ENCODE data around the gene FBN1.

FBN1 gene

DNA sequence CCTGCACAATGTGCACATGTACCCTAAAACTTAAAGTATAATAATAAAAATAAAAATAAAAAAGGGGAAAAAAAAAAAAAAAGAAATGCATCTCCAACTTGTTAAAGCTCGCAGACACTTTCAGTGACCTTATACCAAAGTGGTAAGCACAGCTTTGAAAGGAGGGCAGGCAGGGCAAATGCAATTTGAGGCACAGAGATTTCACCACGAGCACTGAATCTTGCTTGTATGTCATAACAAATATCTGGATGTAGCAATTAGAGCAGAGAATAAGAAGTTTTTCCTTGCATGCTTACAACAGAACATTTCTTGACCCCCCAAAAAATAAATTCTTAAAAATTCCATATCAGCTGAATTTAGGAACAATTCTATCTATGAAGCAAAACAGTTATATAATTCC is 66.5 kb downstream of the FBN1 start:
- no peak for DNase-seq

DNA sequence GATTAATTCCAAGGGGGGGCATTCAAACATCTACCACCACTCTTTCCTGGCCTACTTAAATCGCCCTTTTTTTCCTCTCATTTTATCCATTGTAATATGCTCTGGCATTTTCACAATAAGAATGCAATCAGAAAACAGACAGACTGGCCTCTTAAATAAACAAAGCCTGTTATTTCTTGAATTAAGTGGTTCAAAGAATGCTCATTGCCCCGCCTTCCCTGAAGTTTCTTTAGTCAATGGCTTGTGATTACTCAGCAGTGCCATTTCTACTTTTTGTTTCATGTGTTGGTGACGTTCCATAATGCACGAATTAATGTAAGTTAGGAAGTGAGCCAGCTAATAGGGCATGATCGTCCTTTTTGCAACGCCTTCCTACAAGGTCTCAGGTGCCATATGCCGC is 68.0 kb downstream of the FBN1 start:
- no peak for DNase-seq

DNA sequence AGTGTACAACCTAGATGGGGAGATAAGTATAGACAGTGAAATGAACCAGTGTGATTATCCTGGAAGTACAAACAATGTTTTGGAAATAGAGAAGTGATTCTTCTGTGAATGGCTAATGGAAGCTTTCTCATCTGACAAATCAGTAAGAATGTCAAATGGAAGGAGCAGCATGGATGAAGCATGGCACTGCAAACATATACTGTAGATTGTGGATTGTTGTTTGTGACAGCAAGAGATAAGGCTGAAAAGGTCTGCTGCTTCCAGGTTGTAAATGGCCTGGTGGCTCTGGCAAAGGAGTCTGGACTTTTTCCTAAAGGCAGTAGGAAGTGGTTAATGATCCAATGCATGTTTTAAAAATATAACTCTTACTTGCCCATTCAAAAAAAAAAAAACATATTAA is 71.3 kb downstream of the FBN1 start:
- no peak for DNase-seq

DNA sequence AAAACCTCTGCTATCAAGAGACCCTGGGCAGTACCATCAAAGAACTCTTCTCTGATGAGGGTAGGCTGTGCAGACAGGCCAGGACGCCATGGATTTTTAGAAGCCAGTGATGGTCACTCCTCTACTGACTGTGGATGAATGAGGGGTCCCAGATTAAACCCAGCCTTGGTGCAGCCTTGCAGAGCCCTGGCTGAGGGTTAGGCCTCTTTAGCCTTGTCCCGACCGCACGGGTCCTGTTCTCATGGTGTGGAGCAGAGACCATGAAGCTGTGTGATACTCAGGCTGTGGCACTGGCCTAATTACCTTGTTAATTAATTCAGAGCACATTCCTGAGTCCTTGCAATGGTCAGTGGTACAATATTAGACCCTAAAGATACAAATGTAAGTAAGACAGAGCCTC is 71.7 kb downstream of the FBN1 start:
- no peak for DNase-seq

GRCh38 chr15:48572823-48573222 is 72.7 kb downstream of the FBN1 start:
- no peak for DNase-seq

DNA sequence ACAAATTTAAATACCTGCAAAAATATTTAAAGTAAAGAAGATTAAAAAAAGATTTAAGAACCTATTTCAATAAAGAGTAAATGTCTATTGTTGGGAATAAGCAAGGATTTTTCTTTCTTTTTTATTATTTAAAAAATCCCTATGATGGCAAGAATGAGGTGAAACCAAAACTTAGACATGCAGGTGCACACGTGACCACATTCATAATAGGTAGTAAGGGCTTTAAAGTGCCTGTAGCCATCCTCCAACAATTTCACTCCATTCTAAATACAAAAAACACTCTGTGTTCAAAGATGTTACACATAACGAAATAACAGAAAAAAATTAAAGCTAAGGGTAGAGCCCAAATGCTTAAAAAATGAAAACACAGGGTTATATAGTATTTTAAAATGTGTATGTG is 74.0 kb downstream of the FBN1 start:
- DNase-seq: no peak

- DNase-seq: no peak
These were observed 74.7 kb downstream of the FBN1 start for GRCh38 chr15:48570822-48571221.

DNA sequence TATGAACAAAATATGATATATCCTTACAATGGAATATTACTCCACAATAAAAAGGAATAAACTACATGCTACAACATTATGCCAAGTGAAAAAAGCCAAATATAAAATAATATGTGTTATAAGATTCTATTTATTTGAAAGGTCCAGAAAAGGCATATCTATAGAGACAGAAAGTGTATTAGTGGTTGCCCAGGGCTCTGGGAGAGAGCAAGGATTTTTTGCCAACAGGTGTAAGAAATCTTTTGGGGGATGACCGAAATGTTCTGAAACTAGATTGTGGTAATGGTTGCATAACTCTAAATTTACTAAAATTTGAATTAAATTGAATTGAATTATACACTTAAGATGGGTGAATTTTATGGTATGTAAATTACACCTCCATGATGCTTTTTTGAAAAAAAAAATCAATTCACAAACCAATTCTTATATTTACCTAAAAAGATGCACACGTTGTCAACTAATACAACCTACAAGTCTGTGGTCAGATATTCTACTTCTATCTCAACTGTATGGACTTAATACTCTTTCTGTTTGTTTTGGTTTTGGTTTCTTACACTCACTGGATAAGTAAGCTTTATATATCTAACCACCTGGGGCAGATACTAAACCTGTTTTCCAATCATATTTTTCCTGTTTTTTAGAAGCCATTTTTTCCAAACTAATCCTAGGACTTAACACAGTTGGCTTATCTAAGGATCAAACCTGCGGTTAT is 75.8 kb downstream of the FBN1 start:
- DNase-seq: no peak

DNA sequence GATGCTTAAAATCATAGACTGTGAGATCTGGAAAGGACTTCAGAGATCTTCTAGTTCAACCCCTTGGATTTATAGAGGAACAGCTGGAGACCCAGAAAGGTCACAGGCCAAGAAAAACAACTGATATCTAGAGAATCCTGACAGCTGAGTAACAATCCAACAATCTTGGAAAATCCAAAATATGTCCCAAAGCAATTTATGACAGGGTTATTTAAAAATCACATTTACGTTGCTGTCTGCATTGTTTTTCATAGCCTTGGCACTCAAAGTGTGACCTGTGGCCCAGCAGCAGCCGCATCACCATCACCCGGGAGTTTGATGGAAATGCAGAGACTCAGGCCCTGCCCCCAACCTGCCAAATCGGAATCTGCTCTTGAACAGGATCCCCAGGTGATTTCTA is 78.8 kb downstream of the FBN1 start:
- DNase-seq: no peak

- DNase-seq: no peak
These were observed 79.7 kb downstream of the FBN1 start for GRCh38 chr15:48565560-48566482.

GRCh38 chr15:48564690-48565089 is 80.8 kb downstream of the FBN1 start:
- no peak for DNase-seq

DNA sequence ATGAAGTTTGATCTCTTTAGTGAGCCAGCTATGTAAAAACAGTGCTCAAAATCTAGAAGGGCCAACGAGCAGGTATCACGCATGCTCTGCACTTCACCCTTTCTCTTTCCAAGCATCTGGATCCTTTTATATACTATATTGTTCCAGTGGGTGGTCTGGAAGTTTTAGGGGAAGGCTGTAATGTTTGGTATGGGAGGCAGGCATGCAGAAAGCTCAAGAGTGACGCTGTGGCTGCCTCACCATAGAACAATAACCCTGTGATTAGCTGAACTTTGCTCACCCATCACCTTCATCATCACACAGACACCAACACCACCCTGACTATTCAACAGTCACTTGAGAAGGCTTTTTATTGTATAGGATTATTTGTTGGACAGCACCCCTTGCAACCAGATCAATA is 81.6 kb downstream of the FBN1 start:
- DNase-seq: no peak

DNA sequence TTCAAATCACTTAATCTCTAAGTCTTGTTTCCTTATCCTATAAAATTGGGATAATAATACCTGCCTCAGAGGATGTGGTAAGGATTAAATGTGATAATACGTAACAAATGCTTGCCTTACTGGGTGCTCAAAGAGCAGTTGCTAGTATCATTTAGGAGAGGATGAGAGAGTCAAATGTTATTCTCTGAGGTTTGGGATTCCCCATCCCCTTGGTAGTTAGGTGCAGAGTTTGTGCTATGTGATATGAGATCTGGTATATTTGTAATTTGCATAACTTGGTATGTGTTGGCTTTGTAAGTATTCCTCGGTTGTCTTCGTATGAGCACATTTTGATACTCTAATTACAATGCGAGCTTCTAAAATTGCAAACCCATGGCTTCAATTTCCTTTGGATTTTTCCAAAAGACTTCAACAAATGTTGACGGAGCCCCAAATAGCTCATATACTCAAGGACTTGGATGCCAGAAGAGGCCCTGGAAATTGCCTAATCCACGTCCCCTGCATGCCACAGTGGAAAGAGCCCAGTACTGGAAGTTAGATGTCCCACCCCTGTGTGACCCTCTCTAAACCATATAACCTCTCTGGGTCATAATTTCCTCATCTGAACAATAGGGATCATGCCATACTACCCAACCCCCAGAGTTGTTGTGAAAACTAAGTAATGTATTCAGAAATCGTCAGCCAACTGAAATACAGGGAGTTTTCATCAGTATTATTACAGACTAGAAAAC is 85.0 kb downstream of the FBN1 start:
- DNase-seq: no peak

GRCh38 chr15:48559285-48559684 is 86.2 kb downstream of the FBN1 start:
- DNase-seq: no peak

DNA sequence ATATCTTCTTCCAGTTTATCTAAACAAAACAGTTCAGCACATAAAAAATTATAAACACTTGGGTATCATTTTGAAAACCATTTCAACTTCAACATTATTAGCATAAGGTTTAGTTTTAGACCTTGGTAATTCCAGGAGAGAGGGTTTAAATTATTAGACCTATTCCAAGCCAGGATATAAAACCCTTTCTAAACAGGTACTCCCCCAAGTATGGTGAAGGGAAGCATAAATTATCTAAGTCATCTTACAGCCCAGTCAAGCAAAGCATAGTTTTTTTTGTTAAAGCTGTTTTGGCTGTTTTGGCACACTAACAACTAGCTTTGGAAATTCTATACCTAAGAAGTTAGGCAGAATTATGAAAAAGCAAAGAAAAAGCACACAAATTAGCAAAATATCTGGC is 87.3 kb downstream of the FBN1 start:
- no peak for DNase-seq

DNA sequence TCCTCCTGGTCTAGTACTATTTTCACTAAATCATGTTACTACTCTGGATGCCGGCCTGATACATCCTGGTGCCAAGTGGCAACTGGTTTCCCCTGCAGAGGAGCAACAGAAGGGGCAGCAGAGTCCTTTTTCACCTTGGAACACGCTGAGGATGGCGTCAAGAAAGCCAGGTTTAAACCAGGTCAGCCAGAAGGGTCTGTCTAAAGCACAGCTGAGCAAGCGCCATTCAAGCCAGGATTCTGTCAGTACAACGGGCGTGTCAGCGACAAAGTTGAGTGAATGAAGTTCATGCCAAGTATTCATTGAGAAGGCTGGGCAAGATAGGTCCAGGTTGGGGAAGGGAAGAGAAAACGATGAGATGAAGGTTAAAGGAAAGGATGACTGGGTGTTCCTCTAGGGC is 88.2 kb downstream of the FBN1 start:
- no peak for DNase-seq

DNA sequence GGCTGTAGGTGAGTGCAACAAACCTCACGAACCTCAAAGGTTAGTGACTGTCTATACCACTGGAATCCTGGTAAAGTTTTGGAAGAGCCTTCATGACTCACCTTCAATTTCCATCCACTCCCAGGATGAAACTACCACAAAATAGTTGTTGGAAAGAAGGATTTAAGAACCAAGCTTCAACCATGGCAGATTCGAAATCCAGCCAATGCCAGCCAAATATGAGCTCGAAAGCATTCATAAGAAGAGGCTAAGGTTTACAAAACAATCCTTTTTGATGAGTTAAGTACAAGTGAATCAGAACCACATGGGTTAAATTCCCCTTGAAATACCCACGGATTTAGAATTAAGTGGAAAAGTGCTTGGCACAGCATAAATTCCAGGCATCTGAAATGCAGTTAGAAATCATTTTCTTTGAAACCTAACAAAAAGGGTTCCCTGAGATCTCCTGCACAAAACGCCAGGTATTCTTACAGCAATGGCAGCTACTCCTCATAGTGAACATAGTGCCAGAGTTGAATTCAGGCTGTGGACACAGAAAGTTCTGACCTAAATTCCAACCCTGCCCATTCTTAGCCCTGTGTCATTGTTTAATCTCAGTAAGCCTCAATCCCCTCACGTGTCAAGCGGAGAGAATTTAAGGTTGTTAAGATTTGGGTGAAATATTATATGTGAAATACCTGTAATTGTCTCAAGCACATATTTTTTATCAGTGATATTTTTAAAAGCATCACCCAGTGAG is 89.2 kb downstream of the FBN1 start:
- no peak for DNase-seq

GRCh38 chr15:48555241-48555881 is 90.1 kb downstream of the FBN1 start:
- no peak for DNase-seq

DNA sequence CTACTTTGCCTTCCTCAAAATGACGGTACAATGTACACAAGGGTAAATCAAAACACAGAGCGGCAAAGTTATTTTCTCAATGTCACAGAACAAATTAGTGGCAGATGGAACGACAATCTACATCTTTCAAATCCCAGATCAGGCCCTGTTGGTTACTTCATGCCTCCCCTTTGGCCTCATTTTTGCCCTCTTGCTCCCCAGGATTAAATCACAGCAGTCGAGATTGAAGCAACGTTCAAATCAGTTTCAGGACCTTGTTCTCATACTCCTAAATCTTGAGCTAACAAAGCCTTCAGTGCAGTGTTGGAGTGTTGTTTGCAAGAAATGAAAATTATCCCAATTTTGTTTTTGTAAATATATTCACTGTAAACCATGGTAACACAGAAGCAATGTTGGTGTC is 91.4 kb downstream of the FBN1 start:
- no peak for DNase-seq

GRCh38 chr15:48553559-48553958 is 92.0 kb downstream of the FBN1 start:
- no peak for DNase-seq

GRCh38 chr15:48550822-48551525 is 94.5 kb downstream of the FBN1 start:
- no peak for DNase-seq

DNA sequence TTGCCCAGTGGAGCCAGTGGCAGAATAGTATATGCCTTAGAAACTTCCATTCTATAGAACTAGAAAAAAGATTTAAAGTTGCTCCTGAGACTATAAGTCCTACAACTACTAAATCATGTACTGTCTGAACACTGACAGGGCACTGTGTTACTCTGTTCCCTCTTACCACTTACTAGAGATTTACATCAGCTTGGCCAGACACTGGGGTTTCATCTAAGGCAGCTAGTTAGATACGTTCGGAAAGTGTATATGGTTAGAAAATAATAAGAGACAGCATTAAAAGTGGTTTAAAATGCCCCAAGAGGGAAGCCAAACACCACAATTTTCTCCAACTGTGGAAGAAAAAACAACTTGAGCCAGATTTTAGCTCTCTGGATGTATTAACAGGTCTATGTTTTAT is 97.1 kb downstream of the FBN1 start:
- DNase-seq: no peak

Data from KG1 (cell line).